ENCODE results near the gene OSBPL6. TPM values are rescaled to one million over a fixed set of nuclear protein-coding genes. Genes with fewer than 3 reads are reported as not detected.

Gene OSBPL6
- total RNA-seq, 1 donor from 2014 or later: 7.9 TPM

- DNase-seq: no peak
- no peak for ATAC-seq
- no peak for TF ChIP-seq CTCF (IDR thresholded peaks at IDR 0.05)
- intact Hi-C loops (cut with DNase I): no loop called here
- Histone ChIP-seq H3K4me3 (no peak overlapping the region), H3K4me1 (no peaks in the 10 kb centered on the region), H3K27ac (no peak overlapping the region), H3K27me3 (ENCODE audit: low read depth) (no peaks in the 10 kb centered on the region), H3K36me3 (no peaks in the 10 kb centered on the region), H3K9me3 (no peaks in the 10 kb centered on the region)
Measured at GRCh38 chr2:178230396-178230795, 36.1 kb downstream of the OSBPL6 start.

- no peak for ATAC-seq
- DNase-seq: no peak
- TF ChIP-seq CTCF (IDR thresholded peaks at IDR 0.05): no peak
- H3K27ac ChIP-seq: no peak overlapping the region
- no peak overlapping the region for H3K4me3 ChIP-seq
- no peaks in the 10 kb centered on the region for H3K4me1 ChIP-seq
- H3K27me3 ChIP-seq (ENCODE audit: low read depth): no peaks in the 10 kb centered on the region
- no peaks in the 10 kb centered on the region for H3K36me3 ChIP-seq
- no peaks in the 10 kb centered on the region for H3K9me3 ChIP-seq
- intact Hi-C loops (cut with DNase I): no loop called here
Measured at GRCh38 chr2:178233428-178233827, 39.1 kb downstream of the OSBPL6 start.

GRCh38 chr2:178234648-178235047 is 40.3 kb downstream of the OSBPL6 start:
- Histone ChIP-seq H3K4me1 (no peaks in the 10 kb centered on the region), H3K27ac (no peak overlapping the region), H3K4me3 (no peak overlapping the region), H3K27me3 (ENCODE audit: low read depth) (no peaks in the 10 kb centered on the region), H3K9me3 (no peaks in the 10 kb centered on the region), H3K36me3 (no peaks in the 10 kb centered on the region)
- intact Hi-C loops (cut with DNase I): no loop called here
- TF ChIP-seq CTCF (IDR thresholded peaks at IDR 0.05): no peak
- DNase-seq (no peak), ATAC-seq (no peak)

- no peak overlapping the region for H3K4me3 ChIP-seq
- TF ChIP-seq CTCF (IDR thresholded peaks at IDR 0.05): no peak
- no peaks in the 10 kb centered on the region for H3K27me3 ChIP-seq (ENCODE audit: low read depth)
- no peak for DNase-seq
- H3K27ac ChIP-seq: no peak overlapping the region
- H3K4me1 ChIP-seq: peaks cover 2% of the 10 kb centered on the region
- intact Hi-C loops (cut with DNase I): no loop called here
- H3K9me3 ChIP-seq: no peaks in the 10 kb centered on the region
- H3K36me3 ChIP-seq: no peaks in the 10 kb centered on the region
- ATAC-seq: no peak
Measured at GRCh38 chr2:178237488-178238153, 43.3 kb downstream of the OSBPL6 start.

- TF ChIP-seq CTCF (IDR thresholded peaks at IDR 0.05): no peak
- H3K4me1 ChIP-seq: peaks cover 4% of the 10 kb centered on the region
- DNase-seq (no peak), ATAC-seq (no peak)
- intact Hi-C loops (cut with DNase I): no loop called here
- H3K36me3 ChIP-seq: no peaks in the 10 kb centered on the region
- no peaks in the 10 kb centered on the region for H3K27me3 ChIP-seq (ENCODE audit: low read depth)
- no peak overlapping the region for H3K27ac ChIP-seq
- H3K4me3 ChIP-seq: no peak overlapping the region
- H3K9me3 ChIP-seq: no peaks in the 10 kb centered on the region
Measured at GRCh38 chr2:178238154-178238521, 43.8 kb downstream of the OSBPL6 start.

Measured in lower lobe of right lung (tissue), 2 donors.